Measurements from ENCODE around the gene SHC2. TPM values are rescaled to one million over a fixed set of nuclear protein-coding genes. Genes with fewer than 3 reads are reported as not detected.

The SHC2 gene
- total and polyA plus RNA-seq, 2 of the 13 experiments (the other 11 are each of a cell fraction or from before 2014, with no cell fraction given) = 9.0 to 18.3 TPM

DNA sequence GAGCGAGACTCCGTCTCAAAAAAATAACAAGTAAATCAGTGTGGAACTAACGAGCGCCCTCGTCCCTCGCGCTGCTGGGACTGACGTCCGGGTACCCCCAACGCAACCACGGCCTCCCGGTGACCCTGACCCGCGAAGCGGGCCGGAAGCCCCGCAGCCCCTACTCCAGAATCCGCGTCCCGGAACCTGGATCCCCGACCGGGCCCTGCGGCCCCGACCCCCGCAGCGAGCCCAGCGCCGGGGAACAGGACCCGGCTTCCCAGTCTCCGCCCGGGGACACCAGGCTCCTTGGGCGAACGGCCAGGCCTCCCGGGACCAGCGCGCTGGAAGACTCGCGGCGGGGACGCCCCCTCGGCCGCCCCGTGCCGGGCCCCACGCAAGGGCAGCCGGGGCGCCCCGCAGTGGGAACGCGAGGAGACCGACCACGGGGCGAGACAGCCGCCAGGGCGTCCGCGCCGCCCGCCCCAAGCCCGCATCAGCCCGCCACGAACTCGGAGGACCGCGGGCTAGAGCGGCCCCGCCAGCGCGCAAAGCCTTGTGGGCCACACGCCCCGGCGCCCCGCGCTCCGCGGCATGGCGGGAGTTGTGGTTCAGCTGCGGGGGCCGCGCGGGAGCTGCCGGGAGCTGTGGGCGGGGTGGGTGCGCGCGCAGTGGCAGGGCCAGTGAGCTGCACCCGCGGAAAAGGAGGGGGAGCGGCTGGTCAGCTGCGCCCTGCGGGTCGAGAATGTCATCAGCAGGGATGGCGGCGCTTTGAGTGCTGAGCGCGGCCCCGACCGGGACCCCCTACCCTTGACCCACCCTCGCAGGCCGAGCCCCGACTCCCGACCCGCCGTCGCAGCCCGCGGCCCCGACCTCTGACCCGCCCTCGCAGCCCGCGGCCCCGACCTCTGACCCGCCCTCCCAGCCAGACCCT, 27.9 kb upstream of the SHC2 start (continued):
- TF ChIP-seq ATF7 (IDR thresholded peaks at IDR 0.05) = no peak
- TF ChIP-seq ATF7 (CRISPR knock-in tag; IDR thresholded peaks at IDR 0.05) = no peak
- TF ChIP-seq, protein P1, sequence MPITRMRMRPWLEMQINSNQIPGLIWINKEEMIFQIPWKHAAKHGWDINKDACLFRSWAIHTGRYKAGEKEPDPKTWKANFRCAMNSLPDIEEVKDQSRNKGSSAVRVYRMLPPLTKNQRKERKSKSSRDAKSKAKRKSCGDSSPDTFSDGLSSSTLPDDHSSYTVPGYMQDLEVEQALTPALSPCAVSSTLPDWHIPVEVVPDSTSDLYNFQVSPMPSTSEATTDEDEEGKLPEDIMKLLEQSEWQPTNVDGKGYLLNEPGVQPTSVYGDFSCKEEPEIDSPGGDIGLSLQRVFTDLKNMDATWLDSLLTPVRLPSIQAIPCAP (CRISPR knock-in tag; IDR thresholded peaks at IDR 0.05; ENCODE audit: low read depth) = no peak
- TF ChIP-seq ZIK1 (CRISPR knock-in tag; IDR thresholded peaks at IDR 0.05; ENCODE audit: borderline replicate concordance, low read depth) = 0 out of 2 replicates have a peak, but pooled peaks have one; percentile 30
- TF ChIP-seq, protein P2, sequence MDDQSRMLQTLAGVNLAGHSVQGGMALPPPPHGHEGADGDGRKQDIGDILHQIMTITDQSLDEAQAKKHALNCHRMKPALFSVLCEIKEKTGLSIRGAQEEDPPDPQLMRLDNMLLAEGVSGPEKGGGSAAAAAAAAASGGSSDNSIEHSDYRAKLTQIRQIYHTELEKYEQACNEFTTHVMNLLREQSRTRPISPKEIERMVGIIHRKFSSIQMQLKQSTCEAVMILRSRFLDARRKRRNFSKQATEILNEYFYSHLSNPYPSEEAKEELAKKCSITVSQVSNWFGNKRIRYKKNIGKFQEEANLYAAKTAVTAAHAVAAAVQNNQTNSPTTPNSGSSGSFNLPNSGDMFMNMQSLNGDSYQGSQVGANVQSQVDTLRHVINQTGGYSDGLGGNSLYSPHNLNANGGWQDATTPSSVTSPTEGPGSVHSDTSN (CRISPR knock-in tag; IDR thresholded peaks at IDR 0.05; ENCODE audit: borderline replicate concordance) = no peak
- TF ChIP-seq IRX3 (CRISPR knock-in tag; IDR thresholded peaks at IDR 0.05; ENCODE audit: borderline replicate concordance, low read depth) = 0 out of 2 replicates have a peak, but pooled peaks have one; percentile 18
- TF ChIP-seq FOXO1 (CRISPR knock-in tag; IDR thresholded peaks at IDR 0.05) = peak; percentile 68; the same call in 1 of the 2 replicates
- TF ChIP-seq THYN1 (CRISPR knock-in tag; IDR thresholded peaks at IDR 0.05; ENCODE audit: borderline replicate concordance, low read depth) = no peak
- TF ChIP-seq ZNF556 (CRISPR knock-in tag; IDR thresholded peaks at IDR 0.05; ENCODE audit: borderline replicate concordance) = peak; percentile 53; the same call in 1 of the 2 replicates
- TF ChIP-seq, protein P3, sequence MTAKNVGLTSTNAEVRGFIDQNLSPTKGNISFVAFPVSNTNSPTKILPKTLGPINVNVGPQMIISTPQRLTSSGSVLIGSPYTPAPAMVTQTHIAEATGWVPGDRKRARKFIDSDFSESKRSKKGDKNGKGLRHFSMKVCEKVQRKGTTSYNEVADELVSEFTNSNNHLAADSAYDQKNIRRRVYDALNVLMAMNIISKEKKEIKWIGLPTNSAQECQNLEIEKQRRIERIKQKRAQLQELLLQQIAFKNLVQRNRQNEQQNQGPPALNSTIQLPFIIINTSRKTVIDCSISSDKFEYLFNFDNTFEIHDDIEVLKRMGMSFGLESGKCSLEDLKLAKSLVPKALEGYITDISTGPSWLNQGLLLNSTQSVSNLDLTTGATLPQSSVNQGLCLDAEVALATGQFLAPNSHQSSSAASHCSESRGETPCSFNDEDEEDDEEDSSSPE (CRISPR knock-in tag; IDR thresholded peaks at IDR 0.05) = peak; percentile 94
- TF ChIP-seq JUN (CRISPR knock-in tag; IDR thresholded peaks at IDR 0.05) = peak; percentile 36
- peak; percentile 58; the same call in 1 of the 2 replicates for TF ChIP-seq RNF2 (conservative IDR thresholded peaks at IDR 0.05; ENCODE audit: low read depth)
- TF ChIP-seq ZNF589 (CRISPR knock-in tag; conservative IDR thresholded peaks at IDR 0.05) = no peak
- peak; percentile 52 for TF ChIP-seq POLR2G (IDR thresholded peaks at IDR 0.05; ENCODE audit: low read depth, low read length)
- peak; percentile 69 for TF ChIP-seq SRF (IDR thresholded peaks at IDR 0.05; ENCODE audit: low read depth, low read length)
- peak; percentile 26; the same call in 1 of the 2 replicates for TF ChIP-seq ZNF24 (IDR thresholded peaks at IDR 0.05)
- TF ChIP-seq KLF16 (CRISPR knock-in tag; IDR thresholded peaks at IDR 0.05) = peak in 1 of 2 experiments; percentile 69; a peak in 1 of 4 replicates
- TF ChIP-seq ZFY (CRISPR knock-in tag; IDR thresholded peaks at IDR 0.05) = peak; percentile 94
- peak; percentile 19; the same call in 1 of the 2 replicates for TF ChIP-seq CREB1 (IDR thresholded peaks at IDR 0.05)
- no peak for TF ChIP-seq CREB1 (CRISPR knock-in tag; IDR thresholded peaks at IDR 0.05)
- TF ChIP-seq, protein P4, sequence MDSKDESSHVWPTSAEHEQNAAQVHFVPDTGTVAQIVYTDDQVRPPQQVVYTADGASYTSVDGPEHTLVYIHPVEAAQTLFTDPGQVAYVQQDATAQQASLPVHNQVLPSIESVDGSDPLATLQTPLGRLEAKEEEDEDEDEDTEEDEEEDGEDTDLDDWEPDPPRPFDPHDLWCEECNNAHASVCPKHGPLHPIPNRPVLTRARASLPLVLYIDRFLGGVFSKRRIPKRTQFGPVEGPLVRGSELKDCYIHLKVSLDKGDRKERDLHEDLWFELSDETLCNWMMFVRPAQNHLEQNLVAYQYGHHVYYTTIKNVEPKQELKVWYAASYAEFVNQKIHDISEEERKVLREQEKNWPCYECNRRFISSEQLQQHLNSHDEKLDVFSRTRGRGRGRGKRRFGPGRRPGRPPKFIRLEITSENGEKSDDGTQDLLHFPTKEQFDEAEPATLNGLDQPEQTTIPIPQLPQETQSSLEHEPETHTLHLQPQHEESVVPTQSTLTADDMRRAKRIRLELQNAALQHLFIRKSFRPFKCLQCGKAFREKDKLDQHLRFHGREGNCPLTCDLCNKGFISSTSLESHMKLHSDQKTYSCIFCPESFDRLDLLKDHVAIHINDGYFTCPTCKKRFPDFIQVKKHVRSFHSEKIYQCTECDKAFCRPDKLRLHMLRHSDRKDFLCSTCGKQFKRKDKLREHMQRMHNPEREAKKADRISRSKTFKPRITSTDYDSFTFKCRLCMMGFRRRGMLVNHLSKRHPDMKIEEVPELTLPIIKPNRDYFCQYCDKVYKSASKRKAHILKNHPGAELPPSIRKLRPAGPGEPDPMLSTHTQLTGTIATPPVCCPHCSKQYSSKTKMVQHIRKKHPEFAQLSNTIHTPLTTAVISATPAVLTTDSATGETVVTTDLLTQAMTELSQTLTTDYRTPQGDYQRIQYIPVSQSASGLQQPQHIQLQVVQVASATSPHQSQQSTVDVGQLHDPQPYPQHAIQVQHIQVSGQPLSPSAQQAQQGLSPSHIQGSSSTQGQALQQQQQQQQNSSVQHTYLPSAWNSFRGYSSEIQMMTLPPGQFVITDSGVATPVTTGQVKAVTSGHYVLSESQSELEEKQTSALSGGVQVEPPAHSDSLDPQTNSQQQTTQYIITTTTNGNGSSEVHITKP (CRISPR knock-in tag; IDR thresholded peaks at IDR 0.05; ENCODE audit: low read depth) = no peak
